Muscle of back (tissue), 11 donors: Measurements from ENCODE around the gene KRTCAP2. TPM values are rescaled to one million over a fixed set of nuclear protein-coding genes. Genes with fewer than 3 reads are reported as not detected.
"Not testable (repeated sequence)": the region's sequence is repeated elsewhere in the genome, so short reads cannot be mapped to it uniquely, and the experiment has no call there.

Source experiments
- DNase-seq, 3 donors: peaks; one replicate each; pipeline versions ENCODE4 v3.0.0 to v3.0.0-alpha.2; 2013
- polyA plus RNA-seq, 10 donors: library from polyadenylated mRNA; unstranded; fragments of 120-200 nt; gene quantifications; one replicate each; pipeline ENCODE4 v1.2.1, GENCODE V29; 2013; ENCODE audit not compliant: insufficient read length in 10 of 10

Gene KRTCAP2
- polyA plus RNA-seq, 10 donors: 77.1 to 103 (median 93.4) TPM

DNA sequence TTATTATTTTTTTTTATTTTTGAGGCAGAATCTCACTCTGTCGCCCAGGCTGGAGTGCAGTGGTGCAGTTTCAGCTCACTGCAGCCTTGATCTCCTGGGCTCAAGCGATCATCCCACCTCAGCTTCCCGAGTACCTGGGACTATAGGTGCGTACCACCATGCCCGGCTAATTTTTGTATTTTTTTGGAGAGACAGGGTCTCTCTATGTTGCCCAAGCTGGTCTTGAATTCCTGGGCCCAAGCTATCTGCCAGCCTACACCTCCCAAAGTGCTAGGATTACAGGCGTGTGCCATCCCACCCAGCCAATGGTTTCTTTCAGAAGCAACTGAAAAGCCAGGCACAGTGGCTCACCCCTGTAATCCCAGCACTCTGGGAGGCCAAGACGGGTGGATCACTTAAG lies 2.3 kb downstream of the KRTCAP2 start:
- no peak for DNase-seq

DNA sequence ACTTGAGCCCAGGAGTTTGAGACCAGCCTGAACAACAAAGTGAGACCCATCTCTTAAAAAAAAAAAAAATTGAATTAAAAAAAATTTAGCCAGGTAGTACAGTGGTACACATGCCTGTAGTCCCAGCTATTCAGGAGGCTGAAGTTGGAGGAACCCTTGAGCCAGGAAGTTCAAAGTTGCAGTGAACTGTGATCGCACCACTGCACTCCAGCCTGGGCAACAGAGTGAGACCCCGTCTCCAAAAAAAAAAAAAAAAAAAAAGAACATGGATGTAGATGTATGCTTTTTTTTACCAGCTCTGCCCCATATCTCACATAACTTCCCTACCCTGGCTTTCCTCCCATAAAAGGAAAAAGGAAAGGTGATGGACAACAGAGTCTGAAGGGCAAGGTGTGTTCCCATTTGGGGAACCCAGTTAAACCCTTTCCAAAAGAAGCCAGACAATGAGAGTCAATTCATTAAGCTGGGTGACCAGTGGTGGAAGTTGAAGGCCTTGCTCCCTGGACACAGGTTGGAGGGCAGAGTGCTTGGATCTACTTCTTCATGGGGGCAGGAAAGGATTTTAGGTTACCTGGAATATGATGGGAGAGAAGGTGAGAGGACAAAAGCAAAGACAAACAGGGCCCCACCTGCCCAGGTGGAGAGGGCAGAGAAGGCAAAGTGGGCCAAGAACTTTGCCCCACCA lies 2.9 kb downstream of the KRTCAP2 start:
- no peak for DNase-seq

DNA sequence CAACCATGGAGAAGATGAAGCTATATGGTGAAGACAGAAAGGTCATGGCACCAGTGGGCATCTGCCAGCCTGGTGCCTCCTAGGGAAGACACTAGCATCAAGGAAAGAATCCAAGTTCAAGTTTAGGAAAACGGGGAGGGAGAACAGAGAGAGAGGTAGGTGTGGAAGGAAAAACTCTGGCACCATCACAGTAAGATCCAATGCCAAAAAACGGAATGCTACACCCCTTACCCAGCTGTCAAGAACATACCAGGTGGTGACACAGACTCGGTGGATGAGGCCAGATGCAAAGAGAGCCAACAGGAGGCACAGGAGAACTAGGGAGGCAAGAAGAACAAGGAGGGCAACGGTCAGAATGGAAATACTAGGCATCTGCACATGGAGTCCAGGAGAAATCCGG lies 3.6 kb downstream of the KRTCAP2 start:
- no peak for DNase-seq

DNA sequence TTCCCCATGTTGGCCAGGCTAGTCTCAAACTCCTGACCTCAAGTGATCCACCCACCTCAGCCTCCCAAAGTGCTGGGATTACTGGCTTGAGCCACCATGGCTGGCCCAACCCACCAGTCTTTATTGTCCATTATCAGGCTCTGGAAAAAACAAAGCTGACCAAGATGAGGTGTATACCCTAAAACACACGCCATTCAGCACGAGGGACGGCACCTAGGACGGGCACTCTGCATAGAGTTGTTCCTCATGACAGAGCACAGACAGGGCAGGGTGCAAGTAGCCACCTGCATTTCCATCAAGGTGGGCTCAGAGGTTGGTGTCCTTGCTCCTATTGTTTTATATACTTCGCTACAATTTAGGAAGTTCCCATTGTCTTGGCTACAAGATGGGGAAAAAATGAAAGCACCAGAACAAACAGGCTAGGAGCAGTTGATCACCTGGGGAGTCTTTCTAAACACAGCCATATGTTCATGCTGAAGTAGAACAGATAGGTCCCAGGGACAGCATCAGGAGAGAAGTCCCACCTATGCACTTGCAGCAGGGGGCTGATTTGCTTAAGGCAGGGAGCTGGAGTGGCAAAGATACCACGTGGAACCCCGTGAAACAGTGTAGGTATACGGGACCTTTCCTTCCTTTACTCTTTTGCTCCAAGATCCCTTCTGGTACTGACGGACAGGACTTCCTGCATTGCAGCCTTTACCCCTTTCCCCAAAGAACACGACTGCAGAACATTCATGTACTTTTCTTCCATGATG lies 4.5 kb downstream of the KRTCAP2 start:
- DNase-seq: no peak

DNA sequence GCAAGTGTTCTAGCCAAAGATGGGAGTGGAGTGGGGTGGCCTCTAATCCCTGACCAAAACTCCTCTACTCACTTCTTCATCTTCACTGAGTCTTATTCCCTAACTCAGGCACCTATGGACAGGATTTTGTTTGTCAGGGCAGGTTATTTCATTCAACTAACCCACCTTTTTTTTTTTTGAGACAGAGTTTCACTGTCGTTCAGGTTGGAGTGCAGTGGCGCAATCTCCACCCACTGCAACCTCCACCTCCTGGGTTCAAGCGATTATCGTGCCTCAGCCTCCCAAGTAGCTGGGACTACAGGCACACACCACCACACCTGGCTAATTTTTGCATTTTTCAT lies 5.0 kb downstream of the KRTCAP2 start:
- DNase-seq: not testable (repeated sequence)

DNA sequence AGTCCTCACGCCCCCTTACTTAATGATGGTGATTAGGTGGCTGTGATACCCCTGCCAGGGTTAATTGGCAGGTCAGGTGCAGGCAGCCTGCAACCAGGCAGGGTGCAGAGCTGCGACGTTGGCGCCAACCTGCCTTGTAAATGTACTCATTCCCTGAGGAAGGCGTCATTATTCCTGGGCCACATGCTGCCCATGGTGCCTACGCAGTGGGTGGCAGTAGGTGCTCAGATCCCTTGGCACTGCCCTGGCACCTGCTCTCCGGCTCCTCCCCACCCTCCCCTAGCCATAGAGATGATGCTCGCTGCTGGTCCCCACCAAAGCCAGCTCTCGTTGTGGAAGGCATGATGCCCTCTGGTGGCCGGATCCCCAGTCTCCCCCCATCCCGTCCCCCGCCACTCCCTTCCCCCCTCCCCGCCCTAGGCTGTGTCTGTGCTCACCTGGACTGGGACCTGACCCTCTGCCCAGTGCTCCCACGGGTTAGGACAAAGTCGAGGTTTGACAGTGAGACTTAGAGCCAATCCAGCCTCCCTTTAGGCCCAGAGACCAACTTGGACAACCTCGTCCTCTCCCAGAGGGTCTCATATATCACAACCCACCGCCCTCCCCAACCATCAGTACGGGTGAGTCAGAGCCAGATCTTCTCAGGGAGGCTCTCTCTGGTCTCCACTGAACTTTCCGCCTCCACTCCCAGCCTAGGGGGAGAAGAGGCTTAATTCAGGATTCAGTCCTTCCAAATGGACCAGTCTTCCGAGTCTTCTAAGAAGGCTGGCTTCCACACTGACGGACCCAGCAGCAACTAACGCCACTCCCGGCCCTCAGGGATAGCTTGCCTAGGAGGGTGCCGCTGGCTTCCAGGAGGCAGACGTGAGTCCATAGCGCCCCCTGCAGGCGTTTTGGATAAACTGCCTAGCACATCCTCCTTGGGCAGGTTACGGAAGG lies 5.7 kb downstream of the KRTCAP2 start:
- peak; percentile 64 to 90 (median 85) for DNase-seq

DNA sequence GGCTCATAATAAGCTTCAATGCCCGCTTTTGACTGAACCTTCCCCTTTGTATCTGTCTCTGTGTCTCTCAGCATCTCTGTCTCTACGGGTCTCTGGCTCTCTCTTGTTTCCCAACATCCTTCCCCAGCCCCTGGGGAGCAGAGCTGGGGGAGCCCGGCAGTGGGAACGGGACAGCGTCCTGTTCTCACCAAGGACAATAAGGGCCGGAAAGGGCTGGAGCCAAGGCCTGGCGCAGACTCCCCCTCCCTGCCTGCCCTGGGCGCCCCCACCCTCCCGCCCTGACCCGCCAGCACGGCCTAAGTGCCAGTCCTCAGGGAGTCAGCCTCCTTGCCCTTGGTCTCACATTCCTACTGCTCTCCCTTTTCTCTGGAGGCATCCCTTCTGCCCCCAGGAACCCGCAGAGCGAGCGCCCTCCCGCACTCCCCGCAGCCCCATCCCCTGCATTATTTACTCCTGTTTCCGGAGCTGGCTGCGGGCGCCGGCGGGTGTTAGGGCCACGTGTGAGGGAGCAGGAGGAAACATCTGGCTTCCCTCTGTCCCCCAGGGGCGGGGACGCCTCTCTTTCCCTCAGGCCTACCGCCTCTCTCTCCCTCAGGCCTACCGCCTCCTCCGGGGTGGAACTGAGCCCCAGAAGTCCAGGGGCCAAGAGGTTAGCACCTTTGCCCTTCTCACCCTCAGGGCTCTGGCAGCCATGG lies 6.5 kb downstream of the KRTCAP2 start:
- DNase-seq: peak in 1 of 3 donors; percentile 84

DNA sequence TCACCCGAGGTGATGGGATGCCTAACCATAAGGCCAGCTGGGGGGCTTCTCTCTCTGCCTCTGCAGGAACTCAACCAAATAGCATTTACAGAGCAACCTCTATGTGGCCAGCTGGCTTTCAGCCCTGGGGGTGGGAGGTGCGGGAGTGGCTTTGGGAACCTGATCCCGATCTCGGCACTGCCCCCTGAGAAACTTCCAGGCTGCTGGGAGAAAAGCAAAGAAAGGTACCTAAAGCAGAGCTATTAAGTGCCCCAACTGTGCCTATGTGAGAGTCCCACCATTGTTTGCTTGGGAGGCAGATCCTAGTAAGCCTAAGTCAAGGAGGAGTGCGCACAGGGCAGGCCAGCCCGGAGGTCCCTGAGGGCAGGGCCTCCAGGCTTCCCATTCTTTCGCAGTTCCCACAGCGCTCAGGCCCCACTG lies 7.0 kb downstream of the KRTCAP2 start:
- DNase-seq: peak in 1 of 3 donors; percentile 57

DNA sequence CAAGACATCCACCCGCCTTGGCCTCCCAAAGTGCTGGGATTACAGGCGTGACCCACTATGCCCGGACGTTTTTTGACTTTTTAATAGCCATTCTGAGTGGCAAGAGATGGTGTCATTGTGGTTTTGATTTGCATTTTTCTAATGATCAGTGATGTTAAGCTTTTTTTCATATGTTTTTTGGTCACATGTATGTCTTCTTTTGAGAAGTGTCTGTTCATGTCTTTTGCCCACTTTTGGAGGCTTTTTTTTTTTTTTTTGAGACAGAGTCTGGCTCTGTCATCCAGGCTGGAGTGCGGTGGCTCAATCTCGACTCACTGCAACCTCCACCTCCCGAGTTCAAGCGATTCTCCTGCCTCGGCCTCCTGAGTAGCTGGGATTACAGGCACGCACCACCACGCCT lies 8.5 kb downstream of the KRTCAP2 start:
- DNase-seq: not testable (repeated sequence)

DNA sequence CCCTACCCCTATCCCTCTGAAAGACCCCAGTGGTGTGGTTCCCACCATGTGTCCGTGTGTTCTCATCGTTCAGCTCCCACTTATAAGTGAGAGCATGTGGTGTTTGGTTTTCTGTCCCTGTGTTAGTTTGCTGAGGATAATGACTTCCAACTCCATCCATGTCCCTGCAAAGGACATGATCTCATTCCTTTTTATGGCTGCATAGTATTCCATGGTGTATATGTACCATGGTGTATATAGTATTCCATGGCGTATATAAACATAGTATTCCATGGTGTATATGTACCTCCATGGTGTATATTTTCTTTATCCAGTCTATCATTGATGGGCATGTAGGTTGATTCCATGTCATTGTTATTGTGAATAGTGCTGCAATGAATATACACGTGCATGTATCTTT lies 9.3 kb downstream of the KRTCAP2 start:
- DNase-seq: not testable (repeated sequence)

DNA sequence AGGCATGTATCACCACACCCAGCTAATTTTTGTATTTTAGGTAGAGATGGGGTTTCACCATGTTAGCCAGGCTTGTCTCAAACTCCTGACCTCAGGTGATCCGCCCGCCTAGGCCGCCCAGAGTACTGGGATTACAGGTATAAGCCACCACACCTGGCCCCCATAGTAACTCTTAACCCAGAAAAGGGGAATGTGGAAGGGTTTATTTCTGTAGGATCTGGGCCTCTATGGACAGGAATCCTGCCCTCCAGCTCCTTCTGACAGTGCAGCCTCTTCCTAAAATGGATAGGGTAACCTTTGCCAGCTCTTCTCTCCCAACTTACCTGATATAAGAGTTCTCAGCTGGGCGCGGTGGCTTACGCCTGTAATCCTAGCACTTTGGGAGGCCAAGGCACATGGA lies 10.5 kb downstream of the KRTCAP2 start:
- not testable (repeated sequence) for DNase-seq

DNA sequence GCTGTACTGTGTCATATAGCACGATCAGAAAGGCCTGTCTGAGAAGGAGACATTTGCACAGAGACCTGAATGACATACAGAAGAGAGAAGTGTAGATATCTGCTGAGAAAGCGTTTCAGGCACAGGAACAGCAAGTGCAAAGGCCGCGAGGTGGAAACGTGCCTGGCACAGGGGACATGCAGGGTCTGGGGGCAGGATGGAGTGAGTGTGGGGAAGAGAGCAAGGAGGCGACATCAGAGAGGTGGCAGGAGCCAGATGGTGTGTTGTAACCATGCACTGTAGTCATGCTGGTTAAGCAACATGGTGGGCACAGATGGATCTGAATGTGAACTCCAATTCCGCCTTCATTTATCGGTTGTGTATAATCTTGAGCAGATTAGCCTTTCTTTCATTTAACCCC lies 13.0 kb downstream of the KRTCAP2 start:
- DNase-seq: no peak

DNA sequence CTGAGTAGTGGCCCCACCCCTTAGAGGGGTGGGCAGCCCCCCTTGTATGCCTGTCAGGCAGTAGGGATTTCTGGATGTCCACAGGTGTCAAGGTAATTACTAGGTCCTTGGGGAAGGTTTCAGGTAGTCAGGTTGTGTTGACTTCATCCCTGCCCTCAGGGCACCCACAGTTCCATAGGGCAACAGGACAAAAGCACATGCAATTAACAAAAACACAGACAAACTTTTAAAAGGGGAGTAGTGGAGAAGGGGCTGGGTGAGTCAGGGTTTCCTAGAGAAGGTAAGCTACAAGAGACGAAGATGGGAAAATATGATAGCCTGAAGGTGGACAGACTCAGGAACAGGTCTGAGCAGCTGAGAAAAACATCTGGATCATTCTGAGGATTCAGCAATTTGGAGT lies 14.1 kb downstream of the KRTCAP2 start:
- no peak for DNase-seq

DNA sequence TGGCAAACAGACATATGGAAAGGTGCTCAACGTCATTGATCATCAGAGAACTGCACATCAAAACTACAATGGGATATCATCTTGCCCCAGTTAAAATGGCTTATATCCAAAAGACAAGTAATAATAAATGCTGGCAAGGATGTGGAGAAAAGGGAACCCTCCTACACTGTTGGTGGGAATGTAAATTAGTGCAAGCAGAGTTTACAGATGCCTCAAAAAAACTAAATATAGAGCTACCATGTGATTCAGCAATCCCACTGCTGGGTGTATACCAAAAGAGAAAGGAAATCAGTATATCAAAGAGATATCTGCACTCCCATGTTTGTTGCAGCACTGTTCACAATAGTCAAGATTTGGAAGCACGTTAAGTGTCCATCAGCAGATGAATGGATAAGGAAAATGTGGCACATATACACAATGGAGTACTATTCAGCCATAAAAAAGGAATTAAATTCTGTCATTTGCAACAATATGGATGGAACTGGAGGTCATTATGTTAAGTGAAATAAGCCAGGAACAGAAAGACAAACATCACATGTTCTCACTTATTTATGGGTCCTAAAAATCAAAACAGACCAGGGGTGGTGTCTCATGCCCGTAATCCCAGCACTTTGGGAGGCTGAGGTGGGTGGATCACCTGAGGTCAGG lies 17.0 kb downstream of the KRTCAP2 start:
- not testable (repeated sequence) for DNase-seq

DNA sequence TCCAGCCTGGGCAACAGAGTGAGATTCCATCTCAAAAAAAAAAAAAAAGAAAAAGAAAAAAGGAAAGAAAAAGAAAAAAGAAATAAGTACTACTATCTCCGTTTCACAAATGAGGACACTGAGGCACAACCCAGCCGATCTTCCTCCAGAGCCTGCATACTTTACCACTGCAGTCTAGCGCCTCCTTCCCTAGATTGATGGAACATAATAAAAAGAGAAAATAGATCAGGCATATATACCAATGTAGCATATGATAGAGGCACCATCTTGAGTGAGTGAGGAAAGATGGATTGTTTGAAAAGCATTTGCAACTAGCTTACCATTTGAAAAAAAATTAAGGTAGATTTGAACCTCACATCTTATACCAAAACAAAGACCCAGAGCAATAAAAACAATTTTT lies 27.6 kb downstream of the KRTCAP2 start:
- no peak for DNase-seq

DNA sequence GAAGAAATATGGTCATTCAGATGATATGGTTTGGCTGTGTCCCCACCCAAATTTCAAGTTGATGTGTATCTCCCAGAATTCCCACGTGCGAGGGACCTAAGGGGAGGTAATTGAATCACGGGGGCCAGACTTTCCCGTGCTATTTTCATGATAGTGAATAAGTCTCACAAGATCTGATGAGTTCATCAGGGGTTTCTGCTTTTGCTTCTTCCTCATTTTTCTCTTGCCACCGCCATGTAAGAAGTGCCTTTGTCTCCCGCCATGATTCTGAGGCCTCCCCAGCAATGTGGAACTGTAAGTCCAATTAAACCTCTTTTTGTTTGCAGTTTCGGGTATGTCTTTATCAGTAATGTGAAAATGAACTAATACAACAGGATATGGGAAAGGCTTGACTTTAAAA lies 31.4 kb downstream of the KRTCAP2 start:
- DNase-seq: no peak

DNA sequence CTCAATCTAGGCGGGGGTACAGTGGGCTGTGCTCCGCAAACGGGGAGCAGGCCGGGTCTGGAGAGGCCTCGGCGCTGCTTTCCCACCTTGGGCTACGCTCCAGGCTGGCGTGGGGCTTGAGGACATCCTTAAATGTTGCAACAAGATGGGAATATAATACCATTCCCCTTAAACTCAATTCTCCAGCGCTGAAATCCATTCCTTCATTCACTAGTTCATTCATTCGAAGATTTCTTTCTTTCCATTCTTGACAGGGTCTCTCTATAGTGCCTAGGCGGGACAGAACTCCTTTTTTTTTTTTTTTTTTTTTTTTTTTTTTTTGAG lies 32.5 kb downstream of the KRTCAP2 start:
- no peak for DNase-seq

DNA sequence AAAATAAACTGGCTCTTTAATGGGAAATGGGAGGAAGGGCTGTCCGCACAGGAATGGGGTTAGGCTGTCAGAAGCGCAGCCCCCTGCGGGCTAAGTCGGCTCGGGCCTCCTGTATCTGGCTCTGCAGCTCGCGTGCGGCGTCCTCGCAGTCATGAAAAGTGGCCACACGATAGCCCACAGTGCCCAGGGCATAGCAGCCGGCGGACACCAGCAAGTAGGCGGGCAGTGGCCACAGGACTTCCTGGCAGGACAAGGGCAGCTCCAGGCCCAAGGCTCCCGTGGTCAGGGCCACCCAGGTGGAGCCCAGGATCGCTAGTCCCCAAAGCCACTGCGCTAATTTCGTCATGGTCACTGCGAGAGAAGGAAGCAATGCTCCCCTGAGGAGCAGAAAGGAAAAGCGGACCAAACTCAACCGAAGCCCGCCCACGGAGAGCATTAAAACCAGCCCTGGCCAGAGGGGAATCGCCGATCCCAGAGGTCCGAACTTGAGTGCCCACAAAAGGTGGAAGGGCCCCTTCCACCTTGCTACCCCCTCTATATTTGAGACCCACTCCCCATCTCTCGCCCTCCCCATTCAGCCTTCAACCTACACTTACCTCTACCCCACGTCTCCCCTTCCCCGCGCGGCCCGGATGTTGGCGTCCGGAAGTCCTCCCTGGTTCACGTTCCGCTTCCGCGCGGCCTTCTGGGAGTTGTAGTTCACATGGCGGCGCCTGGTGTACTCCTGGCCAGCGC lies 33.0 kb downstream of the KRTCAP2 start, which contains the start of gene DPM3:
TSS of gene DPM3 (minus strand) at position 637 of the 735 bp plus-strand sequence. CDS start at position 346, 291 bp downstream.
- peak; percentile 69 to 95 (median 91) for DNase-seq

DNA sequence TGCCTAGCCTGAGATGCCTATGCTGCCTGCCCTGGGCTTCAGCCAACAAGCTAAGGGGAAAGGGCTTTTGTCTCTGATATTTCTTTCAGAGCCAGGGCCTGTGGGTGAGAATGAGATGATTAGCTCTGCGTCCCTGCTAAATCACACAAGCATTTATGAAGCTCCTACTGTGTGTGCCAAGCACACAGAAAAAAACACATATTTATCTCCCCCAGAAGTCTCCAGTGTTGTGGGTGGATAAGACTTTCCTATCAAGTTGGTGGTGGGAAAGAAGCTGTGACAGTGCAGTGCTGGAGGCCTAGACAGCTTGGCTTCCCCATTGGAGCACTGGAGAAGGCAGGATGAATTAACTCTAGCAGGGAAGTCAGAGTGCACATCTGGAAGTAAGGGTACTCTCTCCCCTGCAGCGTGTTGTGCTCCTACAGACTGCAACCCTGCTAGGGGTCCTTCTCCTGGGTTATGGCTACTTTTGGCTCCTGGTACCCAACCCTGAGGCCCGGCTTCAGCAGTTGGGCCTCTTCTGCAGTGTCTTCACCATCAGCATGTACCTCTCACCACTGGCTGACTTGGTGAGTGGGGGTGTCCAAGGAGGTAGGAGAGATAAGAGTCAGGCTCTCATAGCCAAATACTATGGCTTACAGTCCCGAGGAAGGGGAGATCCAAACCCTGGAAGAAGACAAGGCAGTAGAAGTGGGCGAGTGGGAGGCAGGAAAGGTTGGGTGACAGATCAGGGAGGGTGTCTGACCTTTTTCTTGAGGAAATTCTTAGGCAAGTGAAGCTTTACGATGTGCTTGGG lies 35.8 kb downstream of the KRTCAP2 start:
- DNase-seq: no peak

DNA sequence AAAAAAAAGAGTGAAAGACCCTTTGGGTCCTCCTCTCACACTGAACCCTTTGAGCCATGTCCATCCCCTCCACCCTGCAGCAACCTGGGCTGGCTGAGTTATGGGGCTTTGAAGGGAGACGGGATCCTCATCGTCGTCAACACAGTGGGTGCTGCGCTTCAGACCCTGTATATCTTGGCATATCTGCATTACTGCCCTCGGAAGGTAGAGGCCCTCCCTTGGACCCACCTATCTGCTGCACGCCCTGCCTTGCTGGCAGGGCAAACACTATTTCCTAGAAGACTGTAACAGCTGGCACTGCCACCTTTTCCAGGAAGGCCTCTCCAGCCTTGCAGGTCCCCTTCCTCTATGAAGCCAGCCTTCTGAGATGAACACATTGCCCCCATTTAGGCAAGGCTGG lies 36.4 kb downstream of the KRTCAP2 start:
- peak in 1 of 3 donors; percentile 18 for DNase-seq
